ENCODE data around the gene PRPF38B. TPM values are rescaled to one million over a fixed set of nuclear protein-coding genes. Genes with fewer than 3 reads are reported as not detected.

PRPF38B gene
- total RNA-seq, 1 donor from 2014 or later: 21.8 TPM

DNA sequence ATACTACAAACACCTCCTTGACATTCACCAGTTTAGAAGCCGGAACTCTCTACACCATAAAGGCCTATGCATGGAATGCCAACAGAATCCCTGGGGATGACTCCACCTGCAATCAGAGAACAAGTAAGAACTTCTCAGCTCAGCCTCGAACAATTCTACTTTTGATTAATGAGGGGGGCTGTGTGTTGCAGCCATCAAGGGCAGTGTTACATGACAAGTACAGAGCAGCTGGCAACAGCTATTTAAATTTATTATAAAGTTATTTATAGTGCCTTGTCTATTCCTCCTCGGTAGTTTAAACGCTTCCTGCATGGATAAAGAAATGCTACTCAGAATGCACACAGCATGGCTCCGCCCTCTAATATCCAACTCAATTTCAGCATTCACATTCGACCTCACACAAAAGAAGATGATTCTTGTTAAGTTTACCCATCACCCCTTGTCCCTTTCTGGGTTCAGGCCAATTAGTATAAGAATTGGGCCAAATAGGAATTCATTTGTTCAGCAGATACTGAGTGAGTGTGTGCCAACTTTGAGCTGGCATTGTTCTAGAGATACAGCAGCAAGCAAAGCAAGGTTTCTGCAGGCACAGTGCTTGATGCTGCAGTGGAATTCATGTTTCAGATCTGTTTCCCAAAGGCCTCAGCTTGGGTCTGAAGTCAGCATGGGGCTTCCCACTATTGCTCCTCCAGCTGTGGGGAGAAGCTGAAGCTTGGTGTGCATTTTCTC lies 27.0 kb downstream of the PRPF38B start:
- no peak for DNase-seq

DNA sequence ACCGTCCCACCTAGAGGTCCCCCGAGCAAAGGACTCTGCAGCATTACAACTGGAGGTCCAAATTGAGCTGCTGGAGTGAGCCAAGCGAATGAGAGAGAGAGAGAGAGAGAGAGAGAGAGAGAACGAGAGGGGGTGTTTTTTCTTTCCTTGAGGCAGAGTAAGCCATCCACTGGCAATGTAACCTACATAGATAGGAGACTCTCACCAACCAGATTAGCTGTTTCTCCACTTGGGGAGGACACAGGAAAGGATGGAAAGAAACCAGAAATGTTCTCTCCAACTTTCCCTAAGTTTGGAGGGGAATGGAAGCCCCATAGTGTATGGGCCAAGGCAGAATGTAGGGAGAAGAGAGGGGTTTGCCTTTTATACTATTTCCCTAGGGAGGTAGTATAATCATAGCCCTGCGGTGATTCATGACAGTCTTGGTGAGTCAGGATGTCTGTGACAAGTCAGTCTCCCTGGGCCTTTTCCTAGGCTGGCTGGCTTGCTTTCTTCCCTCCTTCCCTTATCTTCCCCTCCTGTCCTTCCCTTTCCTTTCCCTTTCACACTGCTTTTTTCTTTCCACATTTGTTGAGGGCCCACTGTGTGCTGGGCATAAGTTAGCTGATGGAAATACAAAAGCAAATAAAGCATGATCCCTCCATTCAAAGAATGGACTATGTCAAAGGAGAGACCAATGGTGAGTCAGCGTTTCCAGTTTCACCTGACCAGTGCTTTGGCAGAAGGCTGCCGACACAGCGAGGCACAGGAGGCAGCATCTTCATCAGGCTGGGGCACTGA lies 27.7 kb downstream of the PRPF38B start:
- DNase-seq: no peak

DNA sequence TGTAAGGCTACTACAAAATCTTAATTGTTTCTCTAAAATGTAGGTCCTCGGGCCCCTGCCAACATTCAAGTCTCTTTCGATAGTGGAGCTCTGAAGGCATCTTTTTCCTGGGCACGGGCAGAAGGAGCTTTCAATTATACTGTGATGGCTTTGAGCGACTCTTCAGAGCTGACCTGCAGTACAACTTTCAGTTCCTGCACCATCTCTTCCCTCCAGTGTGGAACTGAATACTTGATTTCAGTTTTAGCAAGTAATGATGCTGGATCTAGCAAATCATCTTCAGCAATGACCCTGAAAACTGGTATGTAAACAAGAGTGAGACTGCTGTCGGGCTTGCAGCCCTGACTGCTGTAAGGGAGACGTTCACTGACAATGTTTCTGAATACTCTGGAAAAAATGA lies 30.2 kb downstream of the PRPF38B start:
- no peak for DNase-seq

DNA sequence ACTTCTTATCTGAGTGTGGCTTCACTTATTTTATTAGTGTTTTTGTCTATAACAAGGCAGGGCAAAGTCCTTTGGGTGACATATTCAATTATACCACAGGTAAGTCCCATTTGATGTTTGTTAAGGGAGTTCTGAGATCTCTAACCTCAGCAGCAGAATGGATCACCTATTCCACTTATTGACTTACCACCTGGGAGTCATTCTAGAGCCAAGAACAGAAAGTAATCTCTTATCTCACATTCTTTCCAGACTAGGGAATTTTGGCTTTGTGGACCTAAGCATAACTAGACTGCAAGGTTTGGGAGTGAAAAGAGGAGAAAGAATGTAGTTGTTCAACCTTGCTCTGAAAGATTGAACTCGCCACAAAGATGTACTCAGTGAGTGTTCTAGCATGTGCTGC lies 33.8 kb downstream of the PRPF38B start:
- no peak for DNase-seq

DNA sequence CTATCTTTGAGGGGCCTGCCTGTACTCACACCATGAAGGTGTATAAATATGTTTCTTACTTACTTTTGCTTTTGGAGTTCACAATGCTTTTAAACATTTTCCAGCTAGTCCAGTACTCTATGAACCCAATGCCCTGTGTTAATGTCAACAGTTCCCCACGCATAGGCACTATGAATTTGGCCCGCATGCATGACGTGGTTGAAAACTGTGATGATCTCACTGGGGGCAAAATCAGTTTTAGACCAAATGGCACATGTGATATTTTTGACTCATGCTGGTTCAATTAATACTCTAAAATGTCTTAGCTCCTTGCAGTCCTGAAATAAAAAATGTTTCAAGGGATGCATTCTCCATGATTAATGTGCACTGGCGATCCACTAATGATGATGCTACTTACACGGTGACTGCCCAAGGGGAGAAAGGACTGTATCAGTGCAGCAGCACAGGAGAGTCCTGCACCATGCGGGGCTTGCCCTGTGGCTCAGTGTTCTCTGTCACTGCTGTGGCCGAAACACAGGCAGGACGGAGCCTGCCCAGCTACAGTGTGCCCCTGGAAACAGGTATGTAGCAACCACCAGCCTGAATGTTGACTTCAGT lies 36.3 kb downstream of the PRPF38B start:
- no peak for DNase-seq

DNA sequence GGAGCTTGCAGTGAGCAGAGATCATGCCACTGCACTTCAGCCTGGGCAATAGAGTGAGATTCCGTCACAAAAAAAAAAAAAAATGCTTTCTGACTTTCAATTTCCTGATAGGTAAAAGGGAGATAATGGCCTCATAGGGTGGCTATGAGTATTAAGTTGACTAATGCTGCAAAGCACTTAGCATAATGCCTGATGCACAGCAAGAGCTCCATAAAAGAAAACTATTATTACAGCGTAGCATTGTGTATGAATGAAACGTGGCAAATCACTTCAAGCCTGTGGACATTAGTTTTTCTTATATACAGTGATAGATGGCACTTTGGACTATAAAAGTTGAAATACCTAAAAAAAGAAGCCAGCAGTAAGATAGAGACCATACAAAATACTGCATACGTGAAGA lies 37.4 kb downstream of the PRPF38B start:
- no peak for DNase-seq

DNA sequence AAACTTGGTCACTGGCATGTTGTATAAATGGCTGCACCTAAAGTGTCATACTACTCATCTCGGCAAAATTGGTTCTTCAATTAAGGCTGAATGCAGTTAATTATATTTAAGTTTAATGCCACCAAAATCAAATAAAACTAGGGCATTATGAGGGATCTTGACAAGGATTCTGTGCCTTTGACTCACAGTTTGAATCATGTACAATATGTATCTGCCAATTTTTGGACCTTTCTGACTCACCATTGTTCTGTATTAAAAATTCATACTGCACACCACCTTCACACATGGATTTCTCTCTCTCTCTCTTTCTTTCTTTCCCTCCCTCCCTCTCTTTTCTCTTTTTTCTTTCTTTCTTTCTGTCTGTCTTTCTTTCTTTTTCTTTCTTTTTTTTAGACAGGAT lies 40.3 kb downstream of the PRPF38B start:
- DNase-seq: no peak

DNA sequence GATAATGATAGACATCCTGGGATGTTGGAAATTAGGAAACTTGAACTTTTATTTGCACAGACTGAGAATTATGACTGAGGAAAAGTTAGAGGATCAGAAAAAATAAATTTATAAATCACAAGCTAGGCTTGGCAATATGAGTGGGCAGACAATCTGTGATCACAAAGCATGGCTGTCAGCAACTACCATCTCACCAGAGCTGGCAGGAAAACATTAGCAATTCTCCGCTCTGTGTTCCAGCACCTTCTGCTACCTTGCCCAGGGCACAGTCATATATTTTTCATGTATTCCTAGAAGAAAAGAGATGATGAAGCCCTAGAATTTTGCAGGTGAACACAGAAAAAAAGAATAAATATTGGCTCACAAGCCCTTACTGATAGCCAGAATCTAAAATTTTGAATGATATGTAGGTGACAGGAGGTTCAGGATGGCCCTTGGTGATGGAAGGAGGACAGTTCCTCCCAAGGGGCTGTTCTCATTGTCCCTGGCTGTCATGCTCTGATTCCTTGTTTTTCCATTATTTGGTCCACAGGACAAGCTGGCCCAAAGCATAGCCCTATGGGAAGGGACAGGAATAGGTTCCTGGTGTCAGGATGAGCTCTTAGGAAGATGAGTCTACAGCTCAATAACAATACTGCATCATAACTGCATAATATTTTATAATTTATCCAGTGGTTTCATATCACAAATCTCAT lies 42.2 kb downstream of the PRPF38B start:
- no peak for DNase-seq

DNA sequence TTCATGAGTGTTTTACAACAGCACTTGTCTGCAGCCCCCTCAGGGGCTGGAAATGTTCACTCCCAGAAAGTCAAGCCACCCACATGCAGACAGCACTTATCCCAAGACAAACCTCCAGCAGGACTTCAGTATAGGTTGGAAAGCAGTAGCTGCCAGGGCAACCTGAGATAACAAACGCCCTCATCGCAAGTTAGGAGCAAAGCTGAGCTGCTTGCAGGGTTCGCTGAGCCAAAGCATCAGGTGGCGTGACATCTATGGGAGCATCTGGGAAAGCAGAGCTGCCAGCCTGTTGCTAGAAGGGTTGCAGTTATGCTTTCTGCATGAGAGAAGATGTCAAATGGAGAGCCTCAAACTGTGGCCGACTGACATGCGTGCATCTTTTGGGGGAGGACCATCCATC lies 50.1 kb downstream of the PRPF38B start:
- DNase-seq: no peak

DNA sequence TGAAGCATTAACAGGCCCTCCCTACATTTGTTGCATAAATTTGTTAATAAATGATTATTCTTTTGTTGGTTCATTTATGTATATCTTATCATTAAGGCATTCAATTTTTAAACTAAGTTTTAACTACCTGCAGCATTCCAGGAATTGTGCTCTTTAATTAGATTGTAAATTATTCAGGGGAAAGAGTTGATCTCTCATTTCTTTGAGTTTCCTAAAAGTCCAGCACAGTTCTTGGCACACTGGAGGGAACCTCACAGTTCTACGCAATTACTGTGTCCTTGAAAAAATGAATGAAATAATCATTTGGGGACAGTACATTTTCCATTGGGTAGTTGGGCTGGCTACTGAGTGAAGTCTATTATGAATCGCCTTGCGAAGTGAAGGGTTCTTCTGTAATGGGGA lies 53.9 kb downstream of the PRPF38B start:
- DNase-seq: no peak

DNA sequence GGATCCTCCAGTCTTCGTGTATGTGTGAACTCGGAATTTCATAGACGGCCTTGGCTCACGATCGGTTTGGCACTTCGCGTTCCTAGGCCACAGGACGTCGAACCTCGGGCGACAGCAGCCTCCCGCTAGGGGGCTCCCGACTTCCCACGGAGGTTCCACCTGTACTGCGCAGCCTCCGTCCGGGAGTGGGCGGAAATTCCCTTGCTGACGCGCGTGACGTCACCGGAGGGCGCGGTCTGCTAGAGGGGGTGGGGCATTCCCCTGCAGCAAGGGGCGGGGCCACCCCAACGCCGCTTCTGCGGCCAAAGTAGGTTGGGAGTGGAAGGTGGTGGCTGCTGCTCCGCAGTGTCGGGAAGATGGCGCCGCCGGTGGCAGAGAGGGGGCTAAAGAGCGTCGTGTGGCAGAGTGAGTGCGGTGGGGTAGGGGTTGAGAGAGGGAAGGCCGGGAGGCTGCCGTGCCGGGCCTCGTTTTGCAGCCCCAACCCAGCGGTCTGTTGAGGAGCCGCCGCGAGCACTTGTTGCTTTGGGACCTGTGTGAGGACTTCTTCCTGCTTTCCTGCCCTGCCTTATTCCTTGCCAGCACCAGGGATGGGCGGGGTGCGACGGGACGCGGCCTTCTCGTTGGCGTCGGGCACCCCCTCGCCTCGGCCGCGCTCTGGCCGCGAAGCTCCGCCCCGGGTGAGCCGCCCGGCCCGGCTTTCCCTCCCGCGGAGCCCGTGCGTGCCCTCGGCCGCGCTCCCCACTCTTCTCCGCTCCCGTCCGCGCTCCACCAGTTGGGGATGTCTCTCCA lies 54.5 kb downstream of the PRPF38B start, which contains the start of gene STXBP3:
TSS of gene STXBP3 (plus strand) at position 293 of the 789 bp plus-strand sequence. CDS start at position 357, 64 bp downstream.
- DNase-seq: peak; percentile 96

DNA sequence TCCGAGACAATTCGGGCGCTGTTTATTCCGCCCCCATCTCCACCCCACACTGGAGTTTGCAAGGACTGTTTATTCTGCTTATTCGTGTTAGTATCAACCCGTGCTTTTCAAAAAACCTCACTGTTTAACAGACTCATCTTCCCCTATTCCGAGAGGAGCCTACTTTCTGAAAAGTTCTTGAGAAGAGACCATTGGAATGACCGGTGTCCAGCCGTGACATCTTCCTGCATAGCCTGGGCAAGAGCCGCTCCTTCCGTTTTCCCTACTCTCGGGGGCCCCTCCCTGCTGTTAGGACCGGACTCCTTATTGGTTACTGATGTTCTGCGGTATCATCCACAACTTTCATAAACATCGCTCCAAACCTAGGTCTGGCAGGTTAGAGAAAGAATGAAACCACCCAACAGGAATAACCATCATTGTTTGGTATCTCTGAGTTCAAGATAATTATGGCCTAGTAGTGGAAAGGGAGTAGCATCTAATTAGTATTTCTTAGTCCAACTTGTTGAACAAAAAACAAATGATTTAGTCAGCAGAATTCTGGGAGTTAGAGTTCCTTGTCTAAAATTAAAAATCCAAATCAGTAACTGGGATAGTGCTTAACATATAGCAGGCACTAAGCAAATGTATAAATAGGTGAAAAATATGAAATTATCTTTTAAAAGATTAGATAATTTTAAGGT lies 55.2 kb downstream of the PRPF38B start:
- DNase-seq: peak; percentile 47

DNA sequence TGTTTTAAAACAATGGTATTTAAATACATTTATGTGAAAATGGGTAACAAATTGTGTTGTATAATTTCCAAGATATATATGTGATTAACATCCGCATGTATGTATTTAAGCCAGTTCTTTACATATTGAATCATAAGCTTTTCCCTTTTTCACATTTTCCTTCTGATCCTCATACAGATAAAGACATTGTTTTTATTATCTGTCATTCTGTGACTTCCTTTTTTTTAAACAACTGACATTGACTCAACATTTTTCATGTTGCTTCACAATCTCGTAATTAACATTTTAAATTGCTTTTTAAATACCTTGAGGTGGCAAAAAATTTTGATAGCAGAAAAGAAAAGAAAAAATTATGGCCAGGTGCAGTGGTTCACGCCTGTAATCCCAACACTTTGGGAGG lies 55.8 kb downstream of the PRPF38B start:
- DNase-seq: no peak

DNA sequence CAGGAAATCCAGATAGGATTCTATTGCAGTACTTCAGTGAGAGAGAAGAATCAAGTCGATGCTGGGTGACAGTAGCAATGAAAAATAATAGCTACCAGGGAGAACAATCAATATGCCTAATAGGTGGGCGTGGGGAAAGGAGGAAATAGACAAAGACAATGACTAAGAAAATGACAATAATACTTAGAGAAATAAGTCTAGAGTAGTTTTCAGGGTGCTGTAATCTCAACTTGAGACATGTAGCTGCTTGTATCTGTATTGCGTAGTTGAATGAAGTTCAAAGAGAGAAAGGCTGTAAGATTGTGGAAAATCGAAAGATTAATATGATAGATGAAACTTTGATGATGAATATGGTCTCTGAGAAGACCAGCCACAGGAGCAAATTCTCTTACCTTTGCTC lies 57.0 kb downstream of the PRPF38B start:
- DNase-seq: no peak

DNA sequence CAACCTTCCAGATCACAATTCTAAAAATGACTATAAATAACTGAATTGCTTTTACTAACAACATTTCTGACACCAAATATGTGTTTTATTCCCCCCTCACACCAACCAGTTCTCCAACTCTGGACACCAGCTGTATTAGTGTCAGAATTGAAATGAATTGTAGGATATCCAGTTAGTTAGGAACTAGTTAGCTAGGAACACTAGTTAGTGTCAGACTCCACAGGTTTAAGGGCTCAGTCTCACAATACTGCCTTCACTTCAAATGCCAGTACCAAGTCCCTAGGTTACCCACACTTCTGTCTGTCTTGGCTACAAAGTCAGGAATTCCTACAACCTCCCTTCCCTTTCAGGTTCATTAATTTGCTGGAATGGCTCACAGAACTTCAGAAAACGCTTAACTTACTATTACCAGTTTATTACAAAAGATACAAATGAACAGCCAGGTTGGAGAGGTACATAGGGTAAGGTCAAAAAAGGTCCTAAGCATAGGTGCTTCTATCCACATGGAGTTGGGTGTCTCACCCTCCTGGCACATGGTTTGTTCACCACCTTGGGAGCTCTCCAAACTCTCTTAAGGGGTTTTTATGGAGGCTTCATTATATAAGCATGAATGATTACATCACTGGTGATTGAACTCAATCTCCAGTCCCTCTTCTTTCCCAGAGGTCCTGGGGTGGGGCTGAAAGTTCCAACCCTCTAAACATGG lies 58.5 kb downstream of the PRPF38B start:
- no peak for DNase-seq

Other genes with a start within 250 kb of the PRPF38B start
- not detected for gene NBPF6, start 242.0 kb upstream of the PRPF38B start, total RNA-seq
- gene EEIG2, start 132.2 kb upstream of the PRPF38B start, total RNA-seq: 61.1 TPM
- gene HENMT1, start 31.2 kb upstream of the PRPF38B start, total RNA-seq: 28.1 TPM
- not detected for gene FNDC7, start 20.6 kb downstream of the PRPF38B start, total RNA-seq
- gene STXBP3, start 54.4 kb downstream of the PRPF38B start, total RNA-seq: 40.7 TPM
- gene AKNAD1, start 164.8 kb downstream of the PRPF38B start, total RNA-seq: 1.7 TPM
- 41.0 TPM for gene GPSM2, start 184.7 kb downstream of the PRPF38B start, total RNA-seq

Measured in occipital lobe (tissue), 2 donors.